ENCODE measurements around the gene CFAP74. TPM values are rescaled to one million over a fixed set of nuclear protein-coding genes. Genes with fewer than 3 reads are reported as not detected.

Gene CFAP74
- total RNA-seq, 2 donors from 2014 or later = not detected

DNA sequence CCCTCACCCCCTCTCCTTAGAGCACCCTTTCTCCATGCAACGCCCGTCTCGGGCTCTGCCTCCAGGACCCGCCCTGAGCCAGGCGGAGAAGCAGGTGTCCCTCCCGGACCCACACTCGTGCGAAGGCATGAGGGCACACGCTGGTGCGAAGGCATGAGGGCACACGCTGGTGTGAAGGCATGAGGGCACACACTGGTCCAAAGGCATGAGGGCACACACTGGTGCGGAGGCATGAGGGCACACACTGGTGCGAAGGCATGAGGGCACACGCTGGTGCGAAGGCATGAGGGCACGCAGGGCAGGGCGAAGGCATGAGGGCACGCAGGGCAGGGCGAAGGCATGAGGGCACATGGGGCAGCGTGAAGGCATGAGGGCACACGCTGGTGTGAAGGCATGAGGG, 78.7 kb downstream of the CFAP74 start:
- DNase-seq (ENCODE audit: low spot score in 2 of 2) (no peak), ATAC-seq (no peak)
- Mint-ChIP-seq H3K27ac (no peak overlapping the region), H3K9me3 (no peaks in the 10 kb centered on the region), H3K36me3 (no peaks in the 10 kb centered on the region)

GRCh38 chr1:1924386-1924785, 79.2 kb downstream of the CFAP74 start:
- DNase-seq (ENCODE audit: low spot score in 2 of 2) = no peak
- Mint-ChIP-seq H3K36me3 (no peaks in the 10 kb centered on the region), H3K27ac (no peak overlapping the region), H3K9me3 (no peaks in the 10 kb centered on the region)
- no peak for ATAC-seq

- no peak overlapping the region for H3K27ac Mint-ChIP-seq
- ATAC-seq = no peak
- no peaks in the 10 kb centered on the region for H3K9me3 Mint-ChIP-seq
- no peak for DNase-seq (ENCODE audit: low spot score in 2 of 2)
- no peaks in the 10 kb centered on the region for H3K36me3 Mint-ChIP-seq
These were observed 80.4 kb downstream of the CFAP74 start for GRCh38 chr1:1922956-1923833.

DNA sequence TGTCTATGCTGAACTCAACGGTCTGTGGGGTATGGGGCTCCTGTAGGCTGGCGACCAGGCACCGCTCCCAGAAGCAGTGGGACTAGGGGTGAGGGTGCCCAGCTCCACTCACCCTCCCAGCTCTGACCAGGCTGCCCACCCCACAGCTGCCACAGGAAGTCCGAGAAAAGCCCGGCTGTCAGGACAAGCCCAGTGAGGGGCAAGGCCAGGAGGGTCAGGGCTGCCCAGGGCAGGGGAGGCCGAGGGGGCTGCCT, 81.0 kb downstream of the CFAP74 start:
- ATAC-seq (no peak), DNase-seq (ENCODE audit: low spot score in 2 of 2) (no peak)
- no peaks in the 10 kb centered on the region for H3K36me3 Mint-ChIP-seq
- H3K27ac Mint-ChIP-seq = no peak overlapping the region
- no peaks in the 10 kb centered on the region for H3K9me3 Mint-ChIP-seq

- Mint-ChIP-seq H3K9me3 (no peaks in the 10 kb centered on the region), H3K27ac (no peak overlapping the region), H3K36me3 (no peaks in the 10 kb centered on the region)
- DNase-seq (ENCODE audit: low spot score in 2 of 2) (no peak), ATAC-seq (no peak)
These were observed 81.5 kb downstream of the CFAP74 start for GRCh38 chr1:1921901-1922701.

DNA sequence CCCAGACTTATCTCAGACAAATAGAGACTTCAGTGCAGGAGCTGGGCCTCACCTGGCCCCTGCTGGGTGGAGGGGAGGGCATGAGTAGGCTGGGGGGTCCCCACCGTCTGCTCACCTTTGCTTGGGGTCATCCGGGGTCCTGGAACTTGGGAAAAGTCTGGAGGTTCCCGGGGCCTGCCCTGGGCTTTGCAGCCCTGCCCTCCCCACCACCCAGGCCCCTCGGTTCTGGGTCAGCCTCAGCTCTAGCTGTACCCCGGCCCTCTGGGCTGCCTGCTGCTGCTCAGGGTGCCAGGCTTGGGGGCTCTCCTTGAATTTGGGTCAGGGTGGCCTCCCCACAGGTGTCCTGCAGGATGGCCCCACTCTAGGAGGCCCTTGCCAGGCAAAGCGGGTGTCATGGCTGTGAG, 82.1 kb downstream of the CFAP74 start:
- Mint-ChIP-seq H3K9me3 (no peaks in the 10 kb centered on the region), H3K36me3 (no peaks in the 10 kb centered on the region), H3K27ac (no peak overlapping the region)
- DNase-seq (ENCODE audit: low spot score in 2 of 2) (no peak), ATAC-seq (no peak)

DNA sequence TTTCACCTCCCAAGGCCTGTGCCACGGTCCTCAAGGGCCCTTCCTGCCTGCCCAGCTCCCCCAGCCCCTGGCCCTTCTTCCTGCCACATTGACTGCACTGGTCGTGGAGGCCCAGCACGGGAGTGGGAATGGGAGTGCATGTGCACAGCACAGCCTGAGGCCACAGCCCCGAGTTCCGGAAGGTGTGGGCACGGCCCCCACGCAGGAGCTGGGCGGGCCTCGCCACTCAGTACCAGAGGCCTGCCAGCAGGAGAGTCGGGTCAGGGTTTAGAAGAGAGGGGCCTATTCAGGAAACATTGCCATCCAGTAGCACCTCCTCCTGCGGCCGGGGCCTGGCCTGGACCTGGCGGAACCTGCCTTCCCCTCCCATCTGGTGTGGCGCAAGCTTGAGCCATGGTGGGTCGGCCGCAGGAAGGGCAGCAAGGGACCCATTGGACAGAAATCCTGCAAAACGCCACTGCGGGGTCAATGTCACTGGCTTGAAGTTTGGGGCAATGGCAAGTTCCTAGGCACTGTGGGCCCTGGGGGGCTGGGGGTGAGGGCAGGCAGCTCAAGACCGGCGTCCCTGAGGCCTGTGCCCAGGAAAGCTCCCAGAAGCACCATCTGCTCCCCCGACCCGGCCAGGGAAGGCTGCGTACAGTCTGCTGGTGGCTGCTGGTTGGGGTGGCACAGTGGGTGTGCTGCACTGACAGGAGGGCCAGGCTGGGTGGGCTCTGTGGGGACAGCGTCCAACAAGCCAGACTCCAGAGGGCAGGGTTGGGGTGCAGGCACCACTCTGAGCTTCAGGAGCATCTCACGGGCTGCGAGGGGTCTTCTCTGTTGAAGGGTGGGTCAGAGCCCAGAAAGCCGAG, 82.8 kb downstream of the CFAP74 start:
- H3K9me3 Mint-ChIP-seq = no peaks in the 10 kb centered on the region
- no peak overlapping the region for H3K27ac Mint-ChIP-seq
- ATAC-seq (no peak), DNase-seq (ENCODE audit: low spot score in 2 of 2) (no peak)
- H3K36me3 Mint-ChIP-seq = no peaks in the 10 kb centered on the region

GRCh38 chr1:1920057-1920607, 83.5 kb downstream of the CFAP74 start:
- H3K9me3 Mint-ChIP-seq = no peaks in the 10 kb centered on the region
- ATAC-seq (no peak), DNase-seq (ENCODE audit: low spot score in 2 of 2) (no peak)
- H3K36me3 Mint-ChIP-seq = no peaks in the 10 kb centered on the region
- H3K27ac Mint-ChIP-seq = no peak overlapping the region

DNA sequence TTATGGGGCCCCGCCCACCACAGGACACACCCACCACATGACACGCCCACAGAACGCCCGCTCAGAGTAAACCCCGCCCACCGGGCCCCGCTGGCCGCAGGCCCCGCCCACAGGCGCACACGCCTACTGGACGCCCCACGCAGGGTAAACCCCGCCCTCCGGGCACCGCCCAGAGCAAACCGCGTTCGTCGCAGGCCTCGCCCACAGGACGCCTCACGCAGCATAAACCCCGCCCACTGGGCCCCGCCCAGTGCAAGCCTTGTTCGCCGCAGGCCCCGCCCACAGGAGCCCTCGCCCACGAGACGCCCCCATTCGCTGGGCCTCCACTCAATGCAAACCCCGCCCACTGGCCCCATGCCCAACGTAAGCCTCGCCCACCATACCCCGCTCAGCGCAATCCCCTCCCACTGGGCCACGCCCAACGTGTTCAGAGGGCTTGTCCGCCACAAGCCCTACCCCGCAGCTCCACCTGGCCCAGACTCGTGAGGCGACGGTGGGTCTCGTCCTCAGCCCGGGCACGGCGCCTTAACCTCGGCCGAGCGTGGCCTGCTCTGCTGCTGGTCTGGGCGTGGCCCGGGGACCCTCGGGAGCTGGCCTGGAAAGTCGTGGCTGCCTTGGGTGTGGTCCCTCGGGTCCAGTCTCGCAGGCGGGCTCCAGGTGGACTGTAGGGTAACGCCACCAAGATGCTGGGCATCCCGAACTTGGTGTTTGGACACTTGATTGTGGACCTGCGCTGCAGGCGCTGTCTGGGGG, 84.1 kb downstream of the CFAP74 start:
- DNase-seq (ENCODE audit: low spot score in 2 of 2) = peak; percentile 98 to 100
- H3K27ac Mint-ChIP-seq = no peak overlapping the region

DNA sequence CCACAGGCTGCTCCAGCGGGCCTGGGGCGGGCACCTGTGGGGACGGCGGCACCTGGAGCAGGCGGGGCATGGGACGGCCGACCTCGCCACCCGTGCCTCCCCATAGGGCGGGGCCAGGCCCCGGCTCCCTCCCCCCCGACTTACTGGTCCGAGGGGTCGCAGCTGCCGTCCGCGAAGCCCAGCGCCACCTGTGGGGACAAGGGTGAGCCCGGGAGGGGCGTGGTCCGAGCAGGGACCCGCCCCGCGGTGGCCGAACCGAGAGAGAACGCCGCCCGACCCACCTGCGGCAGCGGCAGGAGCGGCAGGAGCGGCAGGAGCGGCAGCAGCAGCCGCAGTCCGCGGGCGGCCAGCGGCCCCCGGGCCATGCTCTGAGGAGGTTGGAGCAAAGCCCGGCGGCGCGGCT, 84.7 kb downstream of the CFAP74 start, which contains the start of gene TMEM52:
Gene TMEM52, minus strand, starts transcription at position 379 of the 403 bp plus-strand sequence. Its CDS starts 14 bp downstream, at position 365.
- peak; percentile 6 to 50 for ATAC-seq
- H3K27ac Mint-ChIP-seq = no peak within 1 kb of the TSS
- peak in 1 of 2 donors; percentile 71 for DNase-seq (ENCODE audit: low spot score in 2 of 2)
- H3K36me3 Mint-ChIP-seq = no peaks in the 10 kb centered on the region
- no peaks in the 10 kb centered on the region for H3K9me3 Mint-ChIP-seq

More for the DNA sequence above, 84.1 kb downstream of the CFAP74 start:
- no peaks in the 10 kb centered on the region for H3K9me3 Mint-ChIP-seq
- peak; percentile 86 to 92 for ATAC-seq
- H3K36me3 Mint-ChIP-seq = no peaks in the 10 kb centered on the region

DNA sequence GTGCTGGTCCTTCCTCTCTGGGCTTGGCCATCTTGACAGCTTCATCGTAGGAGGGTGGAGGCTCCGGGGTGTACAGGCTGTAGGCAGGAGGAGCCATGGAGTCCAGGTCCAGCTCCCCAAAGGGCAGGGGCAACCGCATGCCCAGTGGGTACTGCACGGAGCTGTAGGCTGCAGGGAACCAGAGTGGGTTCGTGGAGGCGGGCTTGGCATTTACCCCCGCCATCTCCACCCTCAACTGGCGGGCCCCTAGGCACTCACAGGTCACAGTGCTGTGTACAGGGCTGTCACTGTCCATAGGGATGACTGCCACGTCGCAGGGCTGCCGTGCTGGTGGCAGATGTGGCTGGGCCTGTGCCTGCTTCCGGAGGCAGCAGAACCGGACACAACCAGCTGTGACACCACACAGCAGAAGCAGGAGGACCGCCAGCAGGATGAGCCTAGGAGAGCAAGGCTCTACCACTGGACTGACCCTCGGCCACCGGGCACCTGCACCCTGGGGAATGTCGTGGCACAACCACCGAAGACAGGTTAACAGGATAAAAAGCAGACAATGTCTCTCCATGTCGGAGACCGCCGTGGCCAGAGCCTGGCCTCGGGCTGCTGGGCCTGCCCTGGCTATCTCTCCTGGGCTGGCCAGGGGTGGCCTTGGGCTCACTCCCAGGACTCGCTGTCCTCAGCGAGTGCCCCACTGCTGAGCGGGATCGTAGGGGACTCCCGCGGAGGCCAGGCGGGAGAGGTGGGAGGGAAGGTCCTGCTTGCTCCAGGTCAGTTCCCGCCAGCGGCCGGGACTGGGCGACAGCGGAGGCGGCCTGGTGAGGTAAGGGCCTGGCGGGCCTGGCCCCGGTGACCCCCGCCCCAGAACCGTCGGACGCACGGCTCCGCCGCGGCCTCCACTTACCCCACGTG, 85.3 kb downstream of the CFAP74 start:
- no peak for ATAC-seq
- peak in 1 of 2 donors; percentile 68 for DNase-seq (ENCODE audit: low spot score in 2 of 2)
- Mint-ChIP-seq H3K27ac (no peak overlapping the region), H3K9me3 (no peaks in the 10 kb centered on the region), H3K36me3 (no peaks in the 10 kb centered on the region)

DNA sequence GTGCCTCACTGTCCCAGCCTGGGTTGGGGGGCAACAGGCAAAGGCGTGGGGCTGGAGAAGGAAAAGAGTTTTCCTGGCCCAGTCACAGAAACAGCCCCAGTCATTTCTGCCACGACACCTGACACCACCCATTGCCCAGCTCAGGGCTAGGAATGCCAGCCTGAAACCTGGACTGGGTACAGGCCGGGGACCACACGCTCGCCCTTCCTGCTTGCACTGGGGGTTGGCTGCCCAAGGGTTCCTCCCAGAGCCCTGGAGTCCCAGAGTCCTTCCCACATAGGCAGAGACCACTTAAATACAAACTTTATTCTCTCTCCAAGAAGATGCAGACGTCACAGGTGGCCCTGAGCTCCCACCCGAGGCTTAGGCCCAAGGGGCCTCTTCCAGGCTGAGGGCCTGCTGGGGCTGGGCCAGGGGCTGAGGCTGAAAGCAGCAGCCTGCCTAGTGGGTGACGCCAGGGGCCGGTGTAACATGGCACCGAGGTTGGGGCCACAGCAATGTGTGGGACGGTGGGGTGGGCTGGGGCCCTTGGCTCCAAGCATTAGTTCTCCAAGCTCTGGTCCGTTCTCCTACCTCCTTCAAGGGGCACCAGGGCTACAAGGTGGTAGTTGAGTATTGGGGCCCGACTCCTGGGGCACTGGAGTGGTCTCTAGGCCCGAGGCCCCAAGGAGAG, 86.1 kb downstream of the CFAP74 start:
- Mint-ChIP-seq H3K27ac (no peak overlapping the region), H3K36me3 (no peaks in the 10 kb centered on the region), H3K9me3 (no peaks in the 10 kb centered on the region)
- ATAC-seq = no peak
- DNase-seq (ENCODE audit: low spot score in 2 of 2) = no peak

GRCh38 chr1:1916851-1917251, 86.7 kb downstream of the CFAP74 start:
- DNase-seq (ENCODE audit: low spot score in 2 of 2) (no peak), ATAC-seq (no peak)
- Mint-ChIP-seq H3K27ac (no peak overlapping the region), H3K9me3 (no peaks in the 10 kb centered on the region), H3K36me3 (no peaks in the 10 kb centered on the region)

DNA sequence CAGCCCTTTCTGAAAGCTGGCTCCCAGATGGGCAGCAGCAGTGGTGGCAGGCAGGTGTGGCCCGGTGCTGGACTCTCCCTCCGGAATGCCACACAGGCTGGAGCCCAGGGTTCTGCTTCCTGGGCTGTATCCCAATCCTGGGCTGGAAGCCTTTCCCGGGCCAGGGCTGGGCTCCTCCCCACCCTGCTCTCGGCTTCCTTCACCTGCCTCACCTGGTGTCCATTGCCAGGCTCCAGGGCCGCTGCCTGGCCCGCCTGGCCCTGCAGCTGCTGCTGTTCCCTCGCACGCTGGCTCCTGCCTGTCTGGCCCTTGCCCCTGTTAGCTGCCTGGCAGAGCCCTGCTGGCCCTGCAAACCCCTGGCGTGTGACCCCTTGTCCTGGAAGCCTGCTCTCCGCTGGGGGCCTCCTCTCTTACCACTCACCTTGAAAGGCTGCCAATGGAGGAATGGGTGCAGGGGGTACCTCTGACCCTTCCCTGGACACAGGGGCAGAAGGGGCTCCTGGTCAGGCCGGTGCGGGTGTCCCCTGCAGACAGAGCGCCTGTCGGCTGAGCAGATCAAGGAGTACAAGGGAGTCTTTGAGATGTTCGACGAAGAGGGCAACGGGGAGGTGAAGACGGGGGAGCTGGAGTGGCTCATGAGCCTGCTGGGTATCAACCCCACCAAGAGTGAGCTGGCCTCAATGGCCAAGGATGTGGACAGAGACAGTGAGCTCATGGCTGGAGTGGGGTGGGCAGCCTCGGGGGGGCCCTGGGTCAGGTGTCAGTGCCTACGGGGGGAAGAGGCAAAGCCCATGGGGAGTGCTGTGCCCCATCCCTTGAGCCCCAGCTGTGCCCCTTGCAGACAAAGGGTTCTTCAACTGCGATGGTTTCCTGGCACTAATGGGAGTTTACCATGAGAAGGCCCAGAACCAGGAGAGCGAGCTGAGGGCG, 87.4 kb downstream of the CFAP74 start:
- Mint-ChIP-seq H3K9me3 (no peaks in the 10 kb centered on the region), H3K27ac (no peak overlapping the region), H3K36me3 (no peaks in the 10 kb centered on the region)
- ATAC-seq (no peak), DNase-seq (ENCODE audit: low spot score in 2 of 2) (no peak)

All from activated naive CD4-positive, alpha-beta T cell treated with anti-CD3 and anti-CD28 coated beads, Interleukin-2, amount 50 U/mL, for 72 hours (primary cell).